HG03103 (cell line): ENCODE results near the gene KIR3DL1.
"Not testable (repeated sequence)": the region's sequence is repeated elsewhere in the genome, so short reads cannot be mapped to it uniquely, and the experiment has no call there.

Experiments used
- ATAC-seq: cut with Tn5 transposase; IDR thresholded peaks from one replicate; pipeline ENCODE4 v1.9.1; 2021; ENCODE audit warnings: low read depth; ENCODE audit not compliant: unreplicated experiment

KIR3DL1 gene

DNA sequence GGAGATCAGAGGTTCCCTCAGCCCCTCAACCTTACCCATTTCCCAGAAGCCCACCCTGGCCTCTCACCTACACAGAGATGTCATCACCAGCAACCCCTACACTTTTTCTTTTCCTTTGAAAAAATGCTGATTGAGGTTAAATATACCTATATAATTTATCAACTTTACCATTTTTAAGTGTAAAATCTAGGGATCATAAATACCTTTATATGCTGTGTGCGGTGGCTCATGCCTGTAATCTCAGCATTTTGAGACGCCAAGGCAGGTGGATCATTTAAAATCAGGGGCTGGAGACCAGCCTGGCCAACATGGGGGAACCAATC, 9.8 kb upstream of the KIR3DL1 start:
- ATAC-seq, result no peak

DNA sequence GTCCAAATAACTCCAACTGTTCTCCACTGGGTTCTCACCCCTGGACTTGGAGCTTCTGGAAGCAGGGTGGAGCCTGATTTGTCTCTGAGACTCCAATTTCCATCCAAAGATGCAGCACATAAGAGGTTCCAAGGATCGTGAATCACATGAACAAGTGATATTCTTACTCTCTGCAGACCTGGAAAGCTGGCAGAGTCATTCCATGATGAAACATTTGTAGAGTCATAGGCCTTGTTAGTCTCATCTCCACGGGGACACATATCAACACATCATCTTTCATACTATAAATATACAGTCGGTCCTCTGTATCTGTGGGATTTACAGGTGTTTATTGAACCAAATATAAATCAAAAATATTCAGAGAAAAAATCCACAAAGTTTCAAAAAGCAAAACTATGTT, 1.7 kb upstream of the KIR3DL1 start:
- ATAC-seq, result not testable (repeated sequence)

DNA sequence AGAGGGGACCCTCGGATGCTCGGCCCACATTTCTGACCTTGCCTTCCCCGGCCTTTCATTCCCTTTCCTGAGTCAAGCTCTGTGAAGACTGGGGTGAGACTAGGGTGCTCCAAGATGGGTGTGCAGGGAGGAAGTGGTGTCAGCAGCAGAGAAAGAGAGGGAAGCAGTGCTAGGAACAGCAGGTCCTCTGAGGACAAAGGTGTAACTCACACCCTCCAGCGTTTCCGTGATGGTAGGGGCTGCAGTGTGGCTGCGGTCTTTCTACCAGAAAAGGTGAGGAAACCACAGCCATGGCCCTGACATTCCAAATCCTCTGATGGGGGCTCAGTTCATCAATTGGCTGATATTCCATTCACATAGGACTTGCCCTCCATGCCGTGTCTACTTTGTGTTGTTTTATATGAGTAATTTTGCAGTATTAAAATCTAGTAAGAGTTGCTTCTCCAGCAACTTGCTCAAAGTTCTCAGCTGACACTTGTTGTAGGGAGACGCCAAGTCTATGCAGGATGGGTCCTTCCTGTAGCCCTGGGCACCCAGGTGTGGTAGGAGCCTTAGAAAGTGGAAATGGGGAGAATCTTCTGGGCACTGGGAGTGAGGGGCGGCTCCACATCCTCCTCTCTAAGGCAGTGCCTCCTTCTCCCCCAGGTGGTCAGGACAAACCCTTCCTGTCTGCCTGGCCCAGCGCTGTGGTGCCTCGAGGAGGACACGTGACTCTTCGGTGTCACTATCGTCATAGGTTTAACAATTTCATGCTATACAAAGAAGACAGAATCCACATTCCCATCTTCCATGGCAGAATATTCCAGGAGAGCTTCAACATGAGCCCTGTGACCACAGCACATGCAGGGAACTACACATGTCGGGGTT, 1.6 kb downstream of the KIR3DL1 start:
- ATAC-seq, result no peak

DNA sequence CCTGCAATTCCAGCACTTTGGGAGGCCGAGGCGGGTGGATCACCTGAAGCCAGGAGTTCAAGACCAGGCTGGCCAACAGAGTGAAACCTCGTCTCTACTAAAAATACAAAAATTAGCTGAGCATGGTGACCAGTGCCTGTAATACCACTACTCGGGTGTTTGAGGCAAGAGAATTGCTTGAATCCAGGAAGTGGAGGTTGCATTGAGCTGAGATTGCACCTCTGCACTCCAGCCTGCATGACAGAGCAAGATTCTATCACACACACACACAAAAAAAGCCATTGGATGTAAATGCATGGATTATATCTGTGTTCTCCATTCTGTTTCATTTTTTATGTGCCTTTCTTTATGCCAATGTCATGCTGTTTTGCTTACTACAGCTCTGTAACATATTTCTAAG, 8.1 kb downstream of the KIR3DL1 start:
- not testable (repeated sequence) for ATAC-seq

DNA sequence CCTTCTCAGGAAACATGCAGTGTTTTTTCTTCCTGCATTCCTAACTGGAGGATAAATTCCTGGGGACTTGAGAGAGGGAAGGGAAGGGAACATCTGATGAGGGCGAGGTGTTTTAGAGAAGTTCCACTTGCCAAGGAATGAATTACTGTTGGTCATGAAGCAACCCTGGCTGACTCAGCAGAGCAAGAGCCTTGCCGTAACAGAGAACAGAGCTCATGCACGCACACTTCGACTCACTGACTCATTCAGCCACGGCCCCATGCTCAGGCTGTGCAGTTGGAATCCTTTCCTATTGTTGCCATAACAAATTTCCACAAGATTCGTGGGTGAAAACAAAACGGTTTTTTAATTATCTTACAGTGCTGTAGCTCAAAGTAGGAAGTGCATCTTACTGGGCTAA, 9.1 kb downstream of the KIR3DL1 start:
- not testable (repeated sequence) for ATAC-seq

DNA sequence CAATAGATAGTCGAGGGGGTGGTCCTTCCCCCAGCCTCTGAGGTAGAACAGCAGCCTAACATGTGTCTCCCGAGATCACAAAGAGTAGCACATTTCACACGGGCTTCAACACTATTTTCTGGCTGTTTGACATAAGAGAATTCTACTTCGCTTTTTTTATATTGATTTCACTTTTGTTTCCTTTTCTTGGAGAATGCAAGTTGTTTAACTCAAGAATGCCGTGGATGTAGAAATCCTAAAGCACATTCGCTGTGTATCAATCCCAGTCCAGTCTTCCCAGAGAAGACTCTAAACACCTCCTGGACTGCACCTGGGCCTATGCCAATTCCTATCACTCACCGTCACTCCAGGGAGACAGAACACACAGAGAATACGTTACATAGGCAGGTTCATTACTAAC, 11.8 kb downstream of the KIR3DL1 start:
- ATAC-seq, result not testable (repeated sequence)

DNA sequence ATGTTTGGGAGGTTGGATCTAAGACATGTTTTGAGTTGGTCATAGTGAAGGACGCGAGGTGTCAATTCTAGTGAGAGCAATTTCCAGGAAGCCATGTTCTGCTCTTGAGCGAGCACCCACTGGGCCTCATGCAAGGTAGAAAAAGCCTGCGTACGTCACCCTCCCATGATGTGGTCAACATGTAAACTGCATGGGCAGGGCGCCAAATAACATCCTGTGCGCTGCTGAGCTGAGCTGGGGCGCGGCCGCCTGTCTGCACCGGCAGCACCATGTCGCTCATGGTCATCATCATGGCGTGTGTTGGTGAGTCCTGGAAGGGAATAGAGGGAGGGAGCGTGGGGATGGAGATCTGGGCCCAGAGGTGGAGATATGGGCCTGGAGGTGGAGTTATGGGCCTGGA, 16.2 kb downstream of the KIR3DL1 start, which contains the start of gene KIR2DS4:
KIR2DS4 (plus strand) TSS at position 181 of the 400 bp plus-strand sequence.
- ATAC-seq, result not testable (repeated sequence)

DNA sequence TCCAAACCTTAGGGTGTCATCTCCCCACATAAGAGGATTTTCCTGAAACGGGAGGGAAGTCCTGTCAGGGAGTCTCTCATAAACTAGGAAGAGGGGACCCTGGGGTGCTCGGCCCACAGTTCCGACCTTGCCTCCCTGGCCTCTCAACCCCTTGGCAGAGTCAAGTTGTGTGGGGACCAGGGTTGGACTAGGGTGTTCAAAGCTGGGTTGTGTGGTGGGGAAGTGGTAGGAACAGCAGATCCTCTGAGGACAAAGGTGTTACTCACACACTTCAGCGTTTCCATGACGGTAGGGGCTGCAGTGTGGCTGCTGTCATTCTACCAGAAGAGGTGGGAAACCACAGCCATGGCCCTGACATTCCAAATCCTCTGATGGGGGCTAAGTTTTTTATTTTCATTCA, 18.9 kb downstream of the KIR3DL1 start:
- ATAC-seq, result not testable (repeated sequence)

DNA sequence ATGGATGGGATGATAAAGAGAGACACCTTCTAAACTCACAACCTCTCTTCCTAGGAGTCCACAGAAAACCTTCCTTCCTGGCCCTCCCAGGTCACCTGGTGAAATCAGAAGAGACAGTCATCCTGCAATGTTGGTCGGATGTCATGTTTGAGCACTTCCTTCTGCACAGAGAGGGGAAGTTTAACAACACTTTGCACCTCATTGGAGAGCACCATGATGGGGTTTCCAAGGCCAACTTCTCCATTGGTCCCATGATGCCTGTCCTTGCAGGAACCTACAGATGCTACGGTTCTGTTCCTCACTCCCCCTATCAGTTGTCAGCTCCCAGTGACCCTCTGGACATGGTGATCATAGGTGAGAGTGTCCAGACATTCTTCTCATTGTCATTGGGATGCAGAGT, 21.3 kb downstream of the KIR3DL1 start:
- not testable (repeated sequence) for ATAC-seq

DNA sequence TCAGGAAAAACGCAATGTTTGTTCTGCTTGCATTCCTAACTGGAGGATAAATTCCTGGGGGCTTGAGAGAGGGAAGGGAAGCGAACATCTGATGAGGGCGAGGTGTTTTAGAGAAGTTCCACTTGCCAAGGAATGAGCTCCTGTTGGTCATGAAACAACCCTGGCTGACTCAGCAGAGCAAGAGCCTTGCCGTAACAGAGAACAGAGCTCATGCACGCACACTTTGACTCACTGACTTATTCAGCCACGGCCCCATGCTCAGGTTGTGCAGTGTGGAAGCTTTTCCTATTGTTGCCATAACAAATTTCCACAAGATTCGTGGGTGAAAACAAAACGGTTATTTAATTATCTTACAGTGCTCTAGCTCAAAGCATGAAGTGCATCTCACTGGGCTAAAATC, 26.9 kb downstream of the KIR3DL1 start:
- ATAC-seq, result not testable (repeated sequence)

DNA sequence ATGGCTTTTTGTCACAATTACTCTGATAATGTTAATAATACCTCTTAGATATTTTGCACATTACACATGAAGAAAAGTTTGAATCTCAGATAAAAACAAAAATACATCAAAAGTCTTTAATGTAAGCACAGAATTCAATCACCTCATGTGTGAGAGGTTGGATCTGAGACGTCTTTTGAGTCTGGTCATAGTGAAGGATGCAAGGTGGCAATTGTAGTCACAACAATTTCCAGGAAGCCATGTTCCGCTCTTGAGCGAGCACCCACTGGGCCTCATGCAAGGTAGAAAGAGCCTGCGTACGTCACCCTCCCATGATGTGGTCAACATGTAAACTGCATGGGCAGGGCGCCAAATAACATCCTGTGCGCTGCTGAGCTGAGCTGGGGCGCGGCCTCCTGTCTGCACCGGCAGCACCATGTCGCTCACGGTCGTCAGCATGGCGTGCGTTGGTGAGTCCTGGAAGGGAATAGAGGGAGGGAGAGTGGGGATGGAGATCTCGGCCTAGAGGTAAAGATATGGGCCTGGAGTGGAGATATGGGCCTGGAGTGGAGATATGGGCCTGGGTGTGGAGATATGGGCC, 33.9 kb downstream of the KIR3DL1 start, which contains the start of gene KIR3DL2:
KIR3DL2 (plus strand) TSS at position 383 of the 580 bp plus-strand sequence; CDS start at position 416, 33 bp downstream.
- ATAC-seq, result not testable (repeated sequence)

DNA sequence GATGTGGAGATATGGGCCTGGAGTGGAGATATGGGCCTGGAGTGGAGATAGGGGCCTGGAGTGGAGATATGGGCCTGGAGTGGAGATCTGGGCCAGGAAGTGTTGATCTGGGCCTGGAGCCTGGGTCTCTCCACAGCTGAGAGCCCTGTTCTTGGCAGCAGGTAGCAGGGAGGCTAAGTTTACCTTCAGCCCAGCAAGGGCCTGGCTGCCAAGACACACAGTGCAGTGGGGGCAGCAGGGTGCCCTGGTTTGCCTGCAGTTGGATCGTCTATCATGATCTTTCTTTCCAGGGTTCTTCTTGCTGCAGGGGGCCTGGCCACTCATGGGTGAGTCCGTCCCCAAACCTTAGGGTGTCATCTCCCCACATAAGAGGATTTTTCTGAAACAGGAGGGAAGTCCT, 34.7 kb downstream of the KIR3DL1 start:
- no peak for ATAC-seq

DNA sequence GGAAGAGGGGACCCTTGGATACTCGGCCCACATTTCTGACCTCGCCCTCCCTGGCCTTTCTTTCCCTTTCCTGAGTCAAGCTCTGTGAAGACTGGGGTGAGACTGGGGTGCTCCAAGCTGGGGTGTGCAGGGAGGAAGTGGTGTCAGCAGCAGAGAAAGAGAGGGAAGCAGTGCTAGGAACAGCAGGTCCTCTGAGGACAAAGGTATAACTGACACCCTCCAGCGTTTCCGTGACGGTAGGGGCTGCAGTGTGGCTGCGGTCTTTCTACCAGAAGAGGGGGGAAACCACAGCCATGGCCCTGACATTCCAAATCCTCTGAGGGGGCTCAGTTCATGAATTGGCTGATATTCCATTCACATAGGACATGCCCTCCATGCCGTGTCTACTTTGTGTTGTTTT, 35.1 kb downstream of the KIR3DL1 start:
- ATAC-seq, result no peak

DNA sequence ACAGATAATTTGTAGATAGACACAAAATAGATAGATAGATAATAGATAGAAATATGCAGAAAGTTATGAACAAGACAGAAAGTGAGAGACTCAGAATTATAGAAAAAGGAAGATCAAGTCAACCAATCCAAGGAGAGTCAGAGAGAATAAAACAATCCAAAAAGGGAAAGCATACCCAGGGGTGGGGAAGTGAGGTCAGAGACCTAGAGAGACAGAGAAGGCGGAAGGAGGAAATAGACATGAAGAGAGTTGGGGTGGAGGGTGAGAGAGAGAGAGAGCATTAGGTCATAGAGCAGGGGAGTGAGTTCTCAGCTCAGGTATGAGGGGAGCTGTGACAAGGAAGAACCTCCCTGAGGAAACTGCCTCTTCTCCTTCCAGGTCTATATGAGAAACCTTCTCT, 39.0 kb downstream of the KIR3DL1 start:
- ATAC-seq, result not testable (repeated sequence)

DNA sequence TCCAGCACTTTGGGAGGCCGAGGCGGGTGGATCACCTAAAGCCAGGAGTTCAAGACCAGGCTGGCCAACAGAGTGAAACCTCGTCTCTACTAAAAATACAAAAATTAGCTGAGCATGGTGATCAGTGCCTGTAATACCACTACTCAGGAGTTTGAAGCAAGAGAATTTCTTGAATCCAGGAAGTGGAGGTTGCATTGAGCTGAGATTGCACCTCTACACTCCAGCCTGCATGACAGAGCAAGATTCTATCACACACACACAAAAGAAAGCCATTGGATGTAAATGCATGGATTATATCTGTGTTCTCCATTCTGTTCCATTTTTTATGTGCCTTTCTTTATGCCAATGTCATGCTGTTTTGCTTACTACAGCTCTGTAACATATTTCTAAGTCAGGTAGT, 42.2 kb downstream of the KIR3DL1 start:
- not testable (repeated sequence) for ATAC-seq

DNA sequence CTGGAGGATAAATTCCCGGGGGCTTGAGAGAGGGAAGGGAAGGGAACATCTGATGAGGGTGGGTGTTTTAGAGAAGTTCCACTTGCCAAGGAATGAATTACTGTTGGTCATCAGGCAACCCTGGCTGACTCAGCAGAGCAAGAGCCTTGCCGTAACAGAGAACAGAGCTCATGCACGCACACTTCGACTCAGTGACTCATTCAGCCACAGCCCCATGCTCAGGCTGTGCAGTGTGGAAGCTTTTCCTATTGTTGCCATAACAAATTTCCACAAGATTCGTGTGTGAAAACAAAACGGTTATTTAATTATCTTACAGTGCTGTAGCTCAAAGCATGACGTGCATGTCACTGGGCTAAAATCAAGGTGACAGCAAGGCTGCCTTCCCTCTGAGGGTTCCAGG, 43.2 kb downstream of the KIR3DL1 start:
- ATAC-seq, result not testable (repeated sequence)

DNA sequence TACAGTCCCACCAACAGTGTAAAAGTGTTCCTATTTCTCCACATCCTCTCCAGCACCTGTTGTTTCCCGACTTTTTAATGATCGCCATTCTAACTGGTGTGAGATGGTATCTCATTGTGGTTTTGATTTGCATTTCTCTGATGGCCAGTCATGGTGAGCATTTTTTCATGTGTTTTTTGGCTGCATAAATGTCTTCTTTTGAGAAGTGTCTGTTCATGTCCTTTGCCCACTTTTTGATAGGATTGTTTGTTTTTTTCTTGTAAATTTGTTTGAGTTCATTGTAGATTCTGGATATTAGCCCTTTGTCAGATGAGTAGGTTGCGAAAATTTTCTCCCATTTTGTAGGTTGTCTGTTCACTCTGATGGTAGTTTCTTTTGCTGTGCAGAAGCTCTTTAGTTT, 47.2 kb downstream of the KIR3DL1 start:
- ATAC-seq, result not testable (repeated sequence)

DNA sequence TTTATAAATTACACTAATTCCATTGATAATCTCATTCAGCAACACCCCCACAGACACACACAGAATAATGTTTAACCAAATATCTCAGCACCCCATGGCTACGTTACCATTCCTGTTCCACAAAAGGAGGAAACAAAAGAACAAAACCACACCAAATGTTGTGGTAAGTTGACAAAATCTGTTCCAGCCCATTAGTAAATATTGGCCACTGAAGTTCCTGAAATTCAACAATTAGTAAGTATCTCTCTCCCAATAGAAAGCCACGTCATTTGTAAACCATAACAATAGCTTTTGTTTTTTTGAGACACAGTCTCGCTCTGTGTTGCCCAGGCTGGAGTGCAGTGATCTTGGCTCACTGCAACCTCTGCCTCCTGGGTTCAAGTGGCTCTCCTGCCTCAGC, 55.4 kb downstream of the KIR3DL1 start:
- ATAC-seq, result no peak

DNA sequence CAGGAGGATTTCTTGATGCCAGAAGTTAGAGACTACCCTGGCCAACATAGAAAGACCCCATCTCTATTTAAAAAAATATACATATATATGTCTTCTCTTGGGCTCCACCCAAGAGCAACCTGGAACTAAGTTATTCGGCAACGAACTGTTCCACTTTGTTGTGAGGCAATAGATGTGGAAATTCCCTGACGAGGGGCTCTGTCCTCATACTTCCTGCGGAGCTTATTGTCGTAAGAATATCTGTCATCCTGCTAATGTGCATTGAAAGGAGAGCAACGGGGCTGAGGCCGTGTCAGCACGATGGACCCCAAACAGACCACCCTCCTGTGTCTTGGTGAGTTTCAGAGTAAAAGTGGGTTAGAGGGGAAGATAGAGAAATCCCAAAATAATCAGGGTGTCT, 57.7 kb downstream of the KIR3DL1 start, which contains the start of gene FCAR:
FCAR (plus strand) TSS at position 246 of the 400 bp plus-strand sequence; CDS start at position 301, 55 bp downstream.
- ATAC-seq, result no peak

DNA sequence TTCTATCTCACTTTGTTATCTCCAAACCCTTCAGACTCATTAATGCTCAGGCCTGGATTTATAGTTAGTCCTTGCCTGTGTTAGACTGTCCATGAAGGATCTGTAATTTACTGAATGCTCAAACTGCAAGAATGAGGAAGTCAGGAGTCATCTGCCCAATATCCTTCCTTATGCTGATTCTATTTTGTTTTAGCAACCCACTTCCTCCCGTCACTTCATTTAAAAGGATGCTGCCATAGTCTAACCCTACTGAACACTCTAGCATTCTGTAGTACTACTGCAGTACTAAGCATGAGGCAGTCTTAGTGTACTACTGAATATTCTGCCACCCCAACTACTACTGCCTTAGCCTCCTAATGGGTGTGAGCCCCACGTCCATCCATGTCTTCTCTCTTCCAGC, 59.2 kb downstream of the KIR3DL1 start:
- ATAC-seq, result no peak

DNA sequence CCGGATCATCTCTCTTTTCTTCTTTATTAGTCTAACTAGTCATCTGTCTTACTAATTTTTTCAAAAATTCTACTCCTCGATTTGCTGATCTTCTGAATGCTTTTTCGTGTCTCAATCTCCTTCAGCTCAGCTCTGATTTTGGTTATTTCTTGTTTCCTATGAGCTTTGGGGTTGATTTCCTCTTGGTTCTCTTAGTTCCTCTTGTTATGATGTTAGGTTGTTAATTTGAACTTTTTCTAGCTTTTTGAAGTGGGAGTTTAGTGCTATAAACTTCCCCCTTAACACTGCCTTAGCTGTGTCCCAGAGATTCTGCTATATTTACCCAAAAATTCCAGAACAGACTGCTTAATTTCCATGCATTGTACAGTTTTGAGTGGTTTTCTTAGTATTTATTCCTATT, 61.2 kb downstream of the KIR3DL1 start:
- no peak for ATAC-seq
